NB4 (cell line): ENCODE data around the gene LYSMD1.

Experiments
- MYC ChIP-seq: IDR thresholded peaks from 2 replicates; pipeline ENCODE4 v1.6.1; 2011; ENCODE audit warnings: low read depth, low read length
- TF ChIP-seq, protein P1 (sequence below): IDR thresholded peaks from one replicate; pipeline ENCODE4 v1.5.1; 2012; ENCODE audit warnings: low read depth, low read length
- TF ChIP-seq, protein P2 (sequence below): IDR thresholded peaks from 2 replicates; pipeline ENCODE4 v1.6.1; 2011; ENCODE audit warnings: low read depth, low read length

DNA sequence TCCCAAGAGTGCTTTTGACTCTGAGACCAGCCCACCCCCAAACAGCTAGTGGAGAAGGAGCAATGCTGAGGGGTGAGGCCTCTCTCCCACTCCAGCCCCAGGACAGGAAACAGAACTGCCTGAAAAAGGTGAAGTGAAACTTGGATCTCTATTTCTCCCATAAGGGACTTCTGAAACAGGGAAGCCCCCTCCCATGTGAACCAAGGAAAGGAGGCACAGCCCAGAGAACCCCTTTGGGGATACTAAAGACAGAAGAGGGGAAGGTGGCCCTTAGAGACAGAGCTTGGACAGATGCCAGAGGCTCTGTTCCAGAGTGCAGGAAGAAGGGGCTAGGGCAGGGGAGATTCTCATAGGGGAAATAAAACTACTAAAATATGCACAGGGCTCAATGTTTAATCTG is 6.3 kb downstream of the LYSMD1 start:
- TF ChIP-seq, protein P1, sequence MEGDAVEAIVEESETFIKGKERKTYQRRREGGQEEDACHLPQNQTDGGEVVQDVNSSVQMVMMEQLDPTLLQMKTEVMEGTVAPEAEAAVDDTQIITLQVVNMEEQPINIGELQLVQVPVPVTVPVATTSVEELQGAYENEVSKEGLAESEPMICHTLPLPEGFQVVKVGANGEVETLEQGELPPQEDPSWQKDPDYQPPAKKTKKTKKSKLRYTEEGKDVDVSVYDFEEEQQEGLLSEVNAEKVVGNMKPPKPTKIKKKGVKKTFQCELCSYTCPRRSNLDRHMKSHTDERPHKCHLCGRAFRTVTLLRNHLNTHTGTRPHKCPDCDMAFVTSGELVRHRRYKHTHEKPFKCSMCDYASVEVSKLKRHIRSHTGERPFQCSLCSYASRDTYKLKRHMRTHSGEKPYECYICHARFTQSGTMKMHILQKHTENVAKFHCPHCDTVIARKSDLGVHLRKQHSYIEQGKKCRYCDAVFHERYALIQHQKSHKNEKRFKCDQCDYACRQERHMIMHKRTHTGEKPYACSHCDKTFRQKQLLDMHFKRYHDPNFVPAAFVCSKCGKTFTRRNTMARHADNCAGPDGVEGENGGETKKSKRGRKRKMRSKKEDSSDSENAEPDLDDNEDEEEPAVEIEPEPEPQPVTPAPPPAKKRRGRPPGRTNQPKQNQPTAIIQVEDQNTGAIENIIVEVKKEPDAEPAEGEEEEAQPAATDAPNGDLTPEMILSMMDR: no peak
- TF ChIP-seq, protein P2, sequence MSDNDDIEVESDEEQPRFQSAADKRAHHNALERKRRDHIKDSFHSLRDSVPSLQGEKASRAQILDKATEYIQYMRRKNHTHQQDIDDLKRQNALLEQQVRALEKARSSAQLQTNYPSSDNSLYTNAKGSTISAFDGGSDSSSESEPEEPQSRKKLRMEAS: no peak
- no peak for TF ChIP-seq MYC
